ENCODE measurements around the gene GGN. TPM values are rescaled to one million over a fixed set of nuclear protein-coding genes. Genes with fewer than 3 reads are reported as not detected.

Gene GGN
- total and polyA plus RNA-seq, 2 of the 13 experiments (the other 11 are each of a cell fraction or from before 2014, with no cell fraction given) = not detected

GRCh38 chr19:38421856-38422255 lies 34.0 kb upstream of the GGN start (continued):
- no peak for TF ChIP-seq RFX1 (IDR thresholded peaks at IDR 0.05)

GRCh38 chr19:38420935-38421334 lies 33.1 kb upstream of the GGN start:
- H3K9me3 ChIP-seq (ENCODE audit: low read length) = no peaks in the 10 kb centered on the region
- no peak for FAIRE-seq
- no peaks in the 10 kb centered on the region for H4K20me1 ChIP-seq (ENCODE audit: insufficient read depth, low read length)
- no peak overlapping the region for H3K27ac ChIP-seq (ENCODE audit: extremely low read length, insufficient read depth, low read length)
- H3K36me3 ChIP-seq (replicated peaks in 1 of 2; ENCODE audit: control insufficient read depth in 1 of 2, insufficient read depth in 2 of 2, low read length in 2 of 2) = no peaks in the 10 kb centered on the region
- 33% methylated on average over 8 of the region's 9 CpGs for WGBS (ENCODE audit: low lambda C conversion rate)
- POLR2A ChIA-PET = no interaction called here
- H3K4me3 ChIP-seq (replicated peaks in 1 of 3; ENCODE audit: insufficient read depth in 1 of 3, low read depth in 2 of 3, low read length in 3 of 3) = no peak overlapping the region
- H3K79me2 ChIP-seq (ENCODE audit: insufficient read depth, low read length) = no peaks in the 10 kb centered on the region
- no peak overlapping the region for H3K4me2 ChIP-seq (ENCODE audit: low read depth, low read length)
- ATAC-seq = no peak
- in situ Hi-C loops (cut with HindIII; ENCODE audit: extremely low pct_ligation_motif_present, low pct_unique_long_range_greater_than_20kb) = no loop called here
- peaks cover 3 to 40% of the 10 kb centered on the region in 2 experiments; a peak in 4 of 5 replicates for H3K27me3 ChIP-seq (ENCODE audit: control insufficient read depth in 1 of 2, insufficient read depth in 2 of 2, low read length in 2 of 2)
- CTCF ChIA-PET (ENCODE audit: low intra/inter-chr PET ratio, low total read pairs) = no interaction called here
- H2AFZ ChIP-seq (ENCODE audit: low read length) = no peak overlapping the region
- TF ChIP-seq ZSCAN22 (CRISPR knock-in tag; IDR thresholded peaks at IDR 0.05) (no peak), HNRNPLL (IDR thresholded peaks at IDR 0.05; ENCODE audit: low read depth, low read length, poor library complexity, severe bottlenecking) (no peak), FOXM1 (CRISPR knock-in tag; IDR thresholded peaks at IDR 0.05) (no peak), ATM (IDR thresholded peaks at IDR 0.05; ENCODE audit: borderline replicate concordance) (no peak), ZFX (CRISPR knock-in tag; IDR thresholded peaks at IDR 0.05; ENCODE audit: low read depth) (no peak), EP300 (IDR thresholded peaks at IDR 0.05; ENCODE audit: low read depth in 2 of 2, low read length in 2 of 2) (no peak), EP300 (CRISPR knock-in tag; IDR thresholded peaks at IDR 0.05; ENCODE audit: borderline replicate concordance) (no peak), THRA (CRISPR knock-in tag; IDR thresholded peaks at IDR 0.05; ENCODE audit: borderline replicate concordance) (no peak), ZBTB37 (CRISPR knock-in tag; IDR thresholded peaks at IDR 0.05) (no peak), ZFYVE20 (CRISPR knock-in tag; IDR thresholded peaks at IDR 0.05; ENCODE audit: borderline replicate concordance, low read depth) (no peak), ESRRA (CRISPR knock-in tag; IDR thresholded peaks at IDR 0.05; ENCODE audit: low read depth) (no peak), SYNCRIP (IDR thresholded peaks at IDR 0.05; ENCODE audit: insufficient read depth, low read depth, low read length) (no peak), MNT (IDR thresholded peaks at IDR 0.05) (no peak), UBTF (CRISPR knock-in tag; IDR thresholded peaks at IDR 0.05) (no peak)
- intact Hi-C loops (cut with micrococcal nuclease; ENCODE audit: unreplicated experiment) = no loop called here
- no TSS peak for BruUV-seq (replicated peaks)
- no peak overlapping the region for H3K9ac ChIP-seq (ENCODE audit: insufficient read depth, low read depth, low read length)
- H3K4me1 ChIP-seq (ENCODE audit: insufficient read depth, low read length) = no peaks in the 10 kb centered on the region
- DNase-seq (ENCODE audit: low spot score) = no peak
